Measurements from ENCODE around the gene ZFAND6.
"Not testable (repeated sequence)": the region's sequence is repeated elsewhere in the genome, so short reads cannot be mapped to it uniquely, and the experiment has no call there.

ZFAND6 gene

GRCh38 chr15:80136854-80137253 lies 77.4 kb downstream of the ZFAND6 start:
- DNase-seq (ENCODE audit: extremely low spot score, insufficient read length, low read depth): no peak
- FAIRE-seq: no peak

- no peak for DNase-seq (ENCODE audit: extremely low spot score, insufficient read length, low read depth)
- FAIRE-seq: no peak
Measured at GRCh38 chr15:80138961-80139360, 79.5 kb downstream of the ZFAND6 start.

- FAIRE-seq: no peak
- no peak for DNase-seq (ENCODE audit: extremely low spot score, insufficient read length, low read depth)
Measured at GRCh38 chr15:80140909-80141308, 81.4 kb downstream of the ZFAND6 start.

- FAIRE-seq: no peak
- no peak for DNase-seq (ENCODE audit: extremely low spot score, insufficient read length, low read depth)
Measured at GRCh38 chr15:80141916-80142598, 82.6 kb downstream of the ZFAND6 start.

GRCh38 chr15:80142646-80143045 lies 83.2 kb downstream of the ZFAND6 start:
- DNase-seq (ENCODE audit: extremely low spot score, insufficient read length, low read depth) (no peak), FAIRE-seq (no peak)

- no peak for DNase-seq (ENCODE audit: extremely low spot score, insufficient read length, low read depth)
- no peak for FAIRE-seq
Measured at GRCh38 chr15:80151148-80151547, 91.7 kb downstream of the ZFAND6 start.

- no peak for DNase-seq (ENCODE audit: extremely low spot score, insufficient read length, low read depth)
- FAIRE-seq: no peak
Measured at GRCh38 chr15:80151576-80151975, 92.1 kb downstream of the ZFAND6 start.

GRCh38 chr15:80152180-80152895 lies 92.9 kb downstream of the ZFAND6 start:
- DNase-seq (ENCODE audit: extremely low spot score, insufficient read length, low read depth) (peak; percentile 93), FAIRE-seq (peak; percentile 62)

GRCh38 chr15:80152896-80153876 lies 93.7 kb downstream of the ZFAND6 start, which contains the start of gene FAH:
TSS of gene FAH (plus strand) at chr15:80152999. CDS start at chr15:80153055, 56 bp downstream.
- DNase-seq (ENCODE audit: extremely low spot score, insufficient read length, low read depth) (no peak), FAIRE-seq (peak; percentile 80)

- no peak for FAIRE-seq
- DNase-seq (ENCODE audit: extremely low spot score, insufficient read length, low read depth): no peak
Measured at GRCh38 chr15:80153900-80154299, 94.4 kb downstream of the ZFAND6 start.

GRCh38 chr15:80154336-80154735 lies 94.9 kb downstream of the ZFAND6 start:
- no peak for FAIRE-seq
- DNase-seq (ENCODE audit: extremely low spot score, insufficient read length, low read depth): no peak

GRCh38 chr15:80155001-80155377 lies 95.5 kb downstream of the ZFAND6 start:
- no peak for FAIRE-seq
- no peak for DNase-seq (ENCODE audit: extremely low spot score, insufficient read length, low read depth)

GRCh38 chr15:80155378-80156175 lies 96.1 kb downstream of the ZFAND6 start:
- not testable (repeated sequence) for DNase-seq (ENCODE audit: extremely low spot score, insufficient read length, low read depth); FAIRE-seq

- no peak for DNase-seq (ENCODE audit: extremely low spot score, insufficient read length, low read depth)
- no peak for FAIRE-seq
Measured at GRCh38 chr15:80156176-80156720, 96.8 kb downstream of the ZFAND6 start.

GRCh38 chr15:80157215-80157614 lies 97.7 kb downstream of the ZFAND6 start:
- no peak for DNase-seq (ENCODE audit: extremely low spot score, insufficient read length, low read depth)

GRCh38 chr15:80159301-80159700 lies 99.8 kb downstream of the ZFAND6 start:
- no peak for FAIRE-seq
- DNase-seq (ENCODE audit: extremely low spot score, insufficient read length, low read depth): no peak

More at GRCh38 chr15:80157215-80157614, 97.7 kb downstream of the ZFAND6 start:
- FAIRE-seq: no peak

GRCh38 chr15:80159811-80160569 lies 100.5 kb downstream of the ZFAND6 start:
- DNase-seq (ENCODE audit: extremely low spot score, insufficient read length, low read depth) (no peak), FAIRE-seq (peak; percentile 54)

GRCh38 chr15:80160570-80161156 lies 101.2 kb downstream of the ZFAND6 start:
- FAIRE-seq: peak; percentile 83
- DNase-seq (ENCODE audit: extremely low spot score, insufficient read length, low read depth): no peak

Measured in GM18507 (cell line).